Measurements from ENCODE around the gene HDAC4. TPM values are rescaled to one million over a fixed set of nuclear protein-coding genes. Genes with fewer than 3 reads are reported as not detected.

HDAC4 gene
- total and polyA plus RNA-seq, 4 donors: 2.9 to 37.2 (median 4.4) TPM

DNA sequence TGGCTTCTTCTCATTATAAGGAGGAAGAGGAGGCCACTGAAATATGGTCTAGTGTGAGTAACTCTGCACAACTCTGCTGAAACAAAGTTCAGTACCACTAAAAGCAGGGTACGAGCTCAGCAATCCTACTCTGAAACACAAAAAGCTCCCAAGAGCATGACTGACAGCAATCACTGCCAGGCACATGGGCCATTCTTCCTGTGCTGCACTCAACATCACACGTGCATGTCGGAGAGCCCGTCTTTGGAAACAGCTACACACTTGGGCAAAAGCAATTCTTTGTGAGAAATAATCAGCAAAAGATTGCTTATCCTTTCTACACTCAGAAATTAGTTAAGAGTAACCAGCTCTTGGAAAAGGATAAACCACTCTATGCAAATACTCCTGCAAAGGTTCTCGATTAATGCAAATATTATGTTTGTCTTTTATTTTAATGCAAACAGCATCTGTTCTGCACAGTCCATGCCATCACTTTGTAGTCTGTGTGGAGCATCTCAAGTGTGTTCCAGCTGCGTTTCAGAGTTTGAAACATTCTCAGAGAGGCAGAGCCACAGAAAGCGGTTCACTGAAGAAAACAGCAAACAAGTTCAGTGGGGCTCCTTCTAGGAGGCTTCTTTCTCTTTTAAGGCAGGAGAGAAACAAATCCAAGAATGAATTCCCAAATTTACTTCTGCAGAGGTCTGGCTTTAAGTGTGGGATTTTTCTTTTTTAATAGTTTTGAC lies 145.0 kb downstream of the HDAC4 start:
- Histone ChIP-seq H3K4me3 (ENCODE audit: low read depth in 1 of 3, low read length in 3 of 3) (no peak overlapping the region), H3K9me3 (ENCODE audit: control insufficient read depth in 4 of 4, low read length in 3 of 4) (peaks cover 0 to 2% (median 0%) of the 10 kb centered on the region in 4 donors), H3K9ac (ENCODE audit: low read depth in 1 of 2, low read length in 2 of 2) (no peak overlapping the region), H3K27ac (ENCODE audit: low read depth in 1 of 2, low read length in 2 of 2) (no peak overlapping the region), H3K27me3 (ENCODE audit: control insufficient read depth in 4 of 4, insufficient read depth in 4 of 4, low read length in 3 of 4) (no peaks in the 10 kb centered on the region), H3K4me1 (ENCODE audit: control insufficient read depth in 4 of 4, insufficient read depth in 4 of 4, low read length in 3 of 4) (peaks cover 0 to 4% (median 0%) of the 10 kb centered on the region in 4 donors), H3K36me3 (ENCODE audit: control insufficient read depth in 4 of 4, insufficient read depth in 3 of 4, low read depth in 1 of 4, low read length in 3 of 4) (no peaks in the 10 kb centered on the region)
- DNase-seq (ENCODE audit: low spot score): no peak
- TF ChIP-seq GABPA (IDR thresholded peaks at IDR 0.05 in 1 of 2, conservative IDR thresholded peaks at IDR 0.05 in 1 of 2) (no peak), FOXA2 (IDR thresholded peaks at IDR 0.05) (no peak), NR2F2 (IDR thresholded peaks at IDR 0.05) (no peak), EGR1 (IDR thresholded peaks at IDR 0.05; ENCODE audit: low read depth in 2 of 2) (no peak), RXRA (IDR thresholded peaks at IDR 0.05) (no peak), YY1 (IDR thresholded peaks at IDR 0.05) (no peak), MAX (IDR thresholded peaks at IDR 0.05) (no peak), FOXA1 (IDR thresholded peaks at IDR 0.05) (no peak), TAF1 (conservative IDR thresholded peaks at IDR 0.05) (no peak)
- TF ChIP-seq, protein P1, sequence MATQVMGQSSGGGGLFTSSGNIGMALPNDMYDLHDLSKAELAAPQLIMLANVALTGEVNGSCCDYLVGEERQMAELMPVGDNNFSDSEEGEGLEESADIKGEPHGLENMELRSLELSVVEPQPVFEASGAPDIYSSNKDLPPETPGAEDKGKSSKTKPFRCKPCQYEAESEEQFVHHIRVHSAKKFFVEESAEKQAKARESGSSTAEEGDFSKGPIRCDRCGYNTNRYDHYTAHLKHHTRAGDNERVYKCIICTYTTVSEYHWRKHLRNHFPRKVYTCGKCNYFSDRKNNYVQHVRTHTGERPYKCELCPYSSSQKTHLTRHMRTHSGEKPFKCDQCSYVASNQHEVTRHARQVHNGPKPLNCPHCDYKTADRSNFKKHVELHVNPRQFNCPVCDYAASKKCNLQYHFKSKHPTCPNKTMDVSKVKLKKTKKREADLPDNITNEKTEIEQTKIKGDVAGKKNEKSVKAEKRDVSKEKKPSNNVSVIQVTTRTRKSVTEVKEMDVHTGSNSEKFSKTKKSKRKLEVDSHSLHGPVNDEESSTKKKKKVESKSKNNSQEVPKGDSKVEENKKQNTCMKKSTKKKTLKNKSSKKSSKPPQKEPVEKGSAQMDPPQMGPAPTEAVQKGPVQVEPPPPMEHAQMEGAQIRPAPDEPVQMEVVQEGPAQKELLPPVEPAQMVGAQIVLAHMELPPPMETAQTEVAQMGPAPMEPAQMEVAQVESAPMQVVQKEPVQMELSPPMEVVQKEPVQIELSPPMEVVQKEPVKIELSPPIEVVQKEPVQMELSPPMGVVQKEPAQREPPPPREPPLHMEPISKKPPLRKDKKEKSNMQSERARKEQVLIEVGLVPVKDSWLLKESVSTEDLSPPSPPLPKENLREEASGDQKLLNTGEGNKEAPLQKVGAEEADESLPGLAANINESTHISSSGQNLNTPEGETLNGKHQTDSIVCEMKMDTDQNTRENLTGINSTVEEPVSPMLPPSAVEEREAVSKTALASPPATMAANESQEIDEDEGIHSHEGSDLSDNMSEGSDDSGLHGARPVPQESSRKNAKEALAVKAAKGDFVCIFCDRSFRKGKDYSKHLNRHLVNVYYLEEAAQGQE (IDR thresholded peaks at IDR 0.05): no peak
- 91% methylated on average over 7 of the region's 7 CpGs for WGBS

DNA sequence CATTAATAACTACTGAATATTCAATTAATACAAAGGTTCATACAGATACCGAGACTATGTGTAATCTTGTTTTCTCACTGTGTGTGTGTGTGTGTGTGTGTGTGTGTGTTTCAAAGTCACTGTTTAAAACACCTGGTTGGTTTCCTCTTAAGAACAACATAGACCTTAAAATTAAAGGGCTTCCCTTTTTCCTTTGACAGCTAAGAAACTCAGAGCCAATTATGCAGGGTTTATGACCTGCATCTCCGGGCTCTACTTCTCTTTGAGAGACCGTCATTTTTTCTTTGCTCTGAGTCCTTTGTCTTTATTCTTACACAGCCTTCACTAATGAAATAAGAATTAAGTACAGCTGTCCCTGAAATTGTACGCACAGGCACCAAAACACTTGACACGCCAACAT lies 145.6 kb downstream of the HDAC4 start:
- no peak for DNase-seq (ENCODE audit: low spot score)
- no peak overlapping the region for H3K27ac ChIP-seq (ENCODE audit: low read depth in 1 of 2, low read length in 2 of 2)
- no peaks in the 10 kb centered on the region for H3K27me3 ChIP-seq (ENCODE audit: control insufficient read depth in 4 of 4, insufficient read depth in 4 of 4, low read length in 3 of 4)
- H3K9ac ChIP-seq (ENCODE audit: low read depth in 1 of 2, low read length in 2 of 2): no peak overlapping the region
- 92% methylated on average over 5 of the region's 5 CpGs for WGBS
- H3K4me1 ChIP-seq (ENCODE audit: control insufficient read depth in 4 of 4, insufficient read depth in 4 of 4, low read length in 3 of 4): peaks cover 0 to 4% (median 0%) of the 10 kb centered on the region in 4 donors
- peaks cover 0 to 2% (median 0%) of the 10 kb centered on the region in 4 donors for H3K9me3 ChIP-seq (ENCODE audit: control insufficient read depth in 4 of 4, low read length in 3 of 4)
- no peak for TF ChIP-seq RAD21 (IDR thresholded peaks at IDR 0.05)
- TF ChIP-seq FOXA2 (IDR thresholded peaks at IDR 0.05): no peak
- TF ChIP-seq JUND (IDR thresholded peaks at IDR 0.05): no peak
- TF ChIP-seq HNF4A (conservative IDR thresholded peaks at IDR 0.05): no peak
- TF ChIP-seq SP1 (IDR thresholded peaks at IDR 0.05): no peak
- TF ChIP-seq TAF1 (conservative IDR thresholded peaks at IDR 0.05): no peak
- TF ChIP-seq, protein P2, sequence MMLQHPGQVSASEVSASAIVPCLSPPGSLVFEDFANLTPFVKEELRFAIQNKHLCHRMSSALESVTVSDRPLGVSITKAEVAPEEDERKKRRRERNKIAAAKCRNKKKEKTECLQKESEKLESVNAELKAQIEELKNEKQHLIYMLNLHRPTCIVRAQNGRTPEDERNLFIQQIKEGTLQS (IDR thresholded peaks at IDR 0.05): no peak
- no peak for TF ChIP-seq MAX (IDR thresholded peaks at IDR 0.05)
- no peak for TF ChIP-seq ZBTB33 (IDR thresholded peaks at IDR 0.05)
- no peak for TF ChIP-seq RXRA (IDR thresholded peaks at IDR 0.05)
- no peak for TF ChIP-seq YY1 (IDR thresholded peaks at IDR 0.05)
- TF ChIP-seq HNF4G (IDR thresholded peaks at IDR 0.05): no peak
- TF ChIP-seq, protein P1 (IDR thresholded peaks at IDR 0.05): no peak
- TF ChIP-seq FOXA1 (IDR thresholded peaks at IDR 0.05): no peak
- H3K4me3 ChIP-seq (ENCODE audit: low read depth in 1 of 3, low read length in 3 of 3): no peak overlapping the region
- H3K36me3 ChIP-seq (ENCODE audit: control insufficient read depth in 4 of 4, insufficient read depth in 3 of 4, low read depth in 1 of 4, low read length in 3 of 4): no peaks in the 10 kb centered on the region
